Esophagus squamous epithelium (tissue), 5 donors: Measurements from ENCODE around the gene ZNRF3. TPM values are rescaled to one million over a fixed set of nuclear protein-coding genes. Genes with fewer than 3 reads are reported as not detected.

Source experiments
- DNase-seq: peaks from one replicate; lab custom pipeline; 2025; lab: John Stamatoyannopoulos, UW
- H3K27ac ChIP-seq, 4 donors: fragments of 200-600 bp; sonication (generic); one replicate each; pipeline ENCODE4 v1.5.1; 2016 to 2019; ENCODE audit warnings: mild to moderate bottlenecking in 1 of 4
- H3K27me3 ChIP-seq, 4 donors: fragments of 200-600 bp; sonication (generic); 1 replicate in 3 of 4; 2 replicates in 1 of 4; pipeline versions ENCODE4 v1.5.1 to v1.6.0; 2017 to 2021; ENCODE audit warnings: antibody characterized with exemption in 1 of 4
- H3K36me3 ChIP-seq, 3 donors: fragments of 200-600 bp; sonication (generic); one replicate each; pipeline ENCODE4 v1.5.1; 2016 to 2019
- H3K4me1 ChIP-seq, 3 donors: fragments of 200-600 bp; sonication (generic); one replicate each; pipeline ENCODE4 v1.5.1; 2017 to 2019
- H3K4me3 ChIP-seq, 4 donors: fragments of 200-600 bp; sonication (generic); 1 replicate in 3 of 4; 2 replicates in 1 of 4; pipeline ENCODE4 v1.5.1; 2016 to 2019; ENCODE audit warnings: mild to moderate bottlenecking in 2 of 4, moderate library complexity in 1 of 4
- H3K9me3 ChIP-seq, 3 donors: fragments of 200-600 bp; sonication (generic); one replicate each; pipeline ENCODE4 v1.5.1; 2016 to 2019
- POLR2A ChIP-seq, 4 donors: fragments of 450-650 bp; IDR thresholded peaks; one replicate each; pipeline ENCODE4 v1.6.1; 2017; ENCODE audit warnings: antibody characterized with exemption in 4 of 4, mild to moderate bottlenecking in 4 of 4, moderate library complexity in 3 of 4
- WGBS, 2 donors: methylation state at CpG; one replicate each; pipeline ENCODE4 v1.1.5; 2018; 5-methylcytosine and 5-hydroxymethylcytosine counted together
- intact Hi-C: fragments of 100-400 bp; cut with DNase I; formaldehyde crosslinking; loops from one replicate; pipeline ENCODE4 v1.15.0; 2022
- total RNA-seq, 4 donors: library from RNA; depleted of rRNA; stranded (reverse); fragments of >200 nt; gene quantifications; one replicate each; pipeline ENCODE4 v1.1.0, GENCODE V29; 2016
- TF ChIP-seq, protein P1 (sequence below), 6 experiments: fragments of 450-650 bp in 4 of 6; fragments of 200-600 bp in 2 of 6; sonication (generic) in 2 of 6; IDR thresholded peaks; one replicate each; pipeline ENCODE4 v1.5.1; 2016 to 2019; ENCODE audit warnings: antibody characterized with exemption in 6 of 6, mild to moderate bottlenecking in 4 of 6, moderate library complexity in 4 of 6
- donor health status: DM: yes; HTN: yes; CAD: no.

ZNRF3 gene
- total RNA-seq, 4 donors from 2014 or later: 6.6 to 10.9 (median 7.2) TPM

DNA sequence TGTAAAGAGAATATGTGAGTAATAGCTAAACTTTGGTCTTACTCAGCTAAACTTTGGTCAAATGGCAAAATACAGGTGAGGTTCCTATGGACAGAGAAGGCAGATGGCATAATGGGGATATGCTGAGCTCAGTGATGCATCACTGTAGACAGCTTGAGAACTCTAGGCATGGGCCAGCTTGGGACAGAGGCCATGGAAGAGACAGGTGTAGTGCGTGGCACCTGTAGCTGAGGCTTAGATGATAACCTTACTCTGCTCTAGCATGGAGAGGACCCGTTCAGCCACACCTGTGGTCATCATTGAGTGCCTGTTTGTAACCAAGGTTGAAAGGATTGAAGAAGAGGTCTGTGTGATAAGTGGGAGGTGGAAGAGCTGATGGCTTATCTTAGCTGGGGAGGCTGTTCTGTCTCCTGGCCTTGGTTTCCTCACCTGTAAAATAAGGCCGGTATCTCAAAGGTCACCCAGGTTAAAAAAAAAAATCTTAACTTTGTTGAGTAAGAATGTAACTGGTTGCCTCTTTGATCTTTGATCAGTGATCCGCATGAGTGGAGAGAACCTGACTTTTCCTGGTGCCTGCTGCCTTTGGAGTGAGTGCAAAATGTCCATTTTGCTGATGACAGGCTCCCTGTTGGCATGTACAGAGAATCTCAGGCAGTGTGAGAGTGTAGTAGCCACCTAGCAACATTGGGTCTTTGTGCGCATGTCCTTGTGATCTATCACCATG lies 48.6 kb downstream of the ZNRF3 start:
- Histone ChIP-seq H3K27me3 (no peaks in the 10 kb centered on the region), H3K27ac (no peak overlapping the region), H3K9me3 (no peaks in the 10 kb centered on the region), H3K4me1 (peaks cover 5 to 42% (median 6%) of the 10 kb centered on the region in 3 donors), H3K36me3 (no peaks in the 10 kb centered on the region), H3K4me3 (no peak overlapping the region)
- WGBS, 2 donors: 82 to 90% methylated on average over 5 of the region's 5 CpGs
- DNase-seq: no peak
- intact Hi-C loops: no loop called here
- TF ChIP-seq POLR2A (IDR thresholded peaks at IDR 0.05): no peak
- TF ChIP-seq, protein P1, sequence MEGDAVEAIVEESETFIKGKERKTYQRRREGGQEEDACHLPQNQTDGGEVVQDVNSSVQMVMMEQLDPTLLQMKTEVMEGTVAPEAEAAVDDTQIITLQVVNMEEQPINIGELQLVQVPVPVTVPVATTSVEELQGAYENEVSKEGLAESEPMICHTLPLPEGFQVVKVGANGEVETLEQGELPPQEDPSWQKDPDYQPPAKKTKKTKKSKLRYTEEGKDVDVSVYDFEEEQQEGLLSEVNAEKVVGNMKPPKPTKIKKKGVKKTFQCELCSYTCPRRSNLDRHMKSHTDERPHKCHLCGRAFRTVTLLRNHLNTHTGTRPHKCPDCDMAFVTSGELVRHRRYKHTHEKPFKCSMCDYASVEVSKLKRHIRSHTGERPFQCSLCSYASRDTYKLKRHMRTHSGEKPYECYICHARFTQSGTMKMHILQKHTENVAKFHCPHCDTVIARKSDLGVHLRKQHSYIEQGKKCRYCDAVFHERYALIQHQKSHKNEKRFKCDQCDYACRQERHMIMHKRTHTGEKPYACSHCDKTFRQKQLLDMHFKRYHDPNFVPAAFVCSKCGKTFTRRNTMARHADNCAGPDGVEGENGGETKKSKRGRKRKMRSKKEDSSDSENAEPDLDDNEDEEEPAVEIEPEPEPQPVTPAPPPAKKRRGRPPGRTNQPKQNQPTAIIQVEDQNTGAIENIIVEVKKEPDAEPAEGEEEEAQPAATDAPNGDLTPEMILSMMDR (IDR thresholded peaks at IDR 0.05): no peak

GRCh38 chr22:28933321-28933720 lies 49.9 kb downstream of the ZNRF3 start:
- Histone ChIP-seq H3K4me3 (no peak overlapping the region), H3K4me1 (peaks cover 3 to 48% (median 5%) of the 10 kb centered on the region in 3 donors), H3K9me3 (no peaks in the 10 kb centered on the region), H3K27me3 (no peaks in the 10 kb centered on the region), H3K36me3 (no peaks in the 10 kb centered on the region), H3K27ac (no peak overlapping the region)
- DNase-seq: no peak
- WGBS, 2 donors: 34 to 62% methylated on average over 2 of the region's 2 CpGs
- no peak for TF ChIP-seq POLR2A (IDR thresholded peaks at IDR 0.05)
- TF ChIP-seq, protein P1 (IDR thresholded peaks at IDR 0.05): no peak
- intact Hi-C loops: no loop called here

GRCh38 chr22:28934026-28934425 lies 50.7 kb downstream of the ZNRF3 start:
- DNase-seq: no peak
- intact Hi-C loops: no loop called here
- WGBS, 2 donors: 77 to 80% methylated on average over 3 of the region's 3 CpGs
- Histone ChIP-seq H3K27me3 (no peaks in the 10 kb centered on the region), H3K4me3 (no peak overlapping the region), H3K36me3 (no peaks in the 10 kb centered on the region), H3K4me1 (peaks cover 3 to 50% (median 5%) of the 10 kb centered on the region in 3 donors), H3K9me3 (no peaks in the 10 kb centered on the region), H3K27ac (no peak overlapping the region)
- TF ChIP-seq, protein P1 (IDR thresholded peaks at IDR 0.05): no peak
- TF ChIP-seq POLR2A (IDR thresholded peaks at IDR 0.05): no peak

GRCh38 chr22:28935140-28935539 lies 51.8 kb downstream of the ZNRF3 start:
- no peak for DNase-seq
- TF ChIP-seq, protein P1 (IDR thresholded peaks at IDR 0.05): no peak
- no peak for TF ChIP-seq POLR2A (IDR thresholded peaks at IDR 0.05)
- Histone ChIP-seq H3K4me1 (peaks cover 3 to 57% (median 5%) of the 10 kb centered on the region in 3 donors), H3K9me3 (no peaks in the 10 kb centered on the region), H3K4me3 (no peak overlapping the region), H3K27ac (no peak overlapping the region), H3K27me3 (no peaks in the 10 kb centered on the region), H3K36me3 (no peaks in the 10 kb centered on the region)
- intact Hi-C loops: no loop called here
- WGBS, 2 donors: 82 to 92% methylated on average over 4 of the region's 4 CpGs

- no peak for DNase-seq
- Histone ChIP-seq H3K27ac (no peak overlapping the region), H3K4me3 (no peak overlapping the region), H3K27me3 (no peaks in the 10 kb centered on the region), H3K9me3 (no peaks in the 10 kb centered on the region), H3K4me1 (peaks cover 0 to 57% (median under 1%) of the 10 kb centered on the region in 3 donors), H3K36me3 (no peaks in the 10 kb centered on the region)
- TF ChIP-seq, protein P1 (IDR thresholded peaks at IDR 0.05): peak in 3 of 6 experiments; percentile 6 to 27 (median 9)
- TF ChIP-seq POLR2A (IDR thresholded peaks at IDR 0.05): no peak
- intact Hi-C loops: no loop called here
- WGBS, 2 donors: 82 to 85% methylated on average over 3 to 4 of the region's 4 CpGs
Observed at GRCh38 chr22:28935713-28936112, 52.3 kb downstream of the ZNRF3 start.
